Neural progenitor cell (in vitro differentiated cells): ENCODE results near the gene RAD51B.

Experiments used
- CTCF ChIP-seq: fragments of 200-600 bp; sonication (generic); IDR thresholded peaks from 2 replicates; pipeline ENCODE4 v1.5.1; 2017; ENCODE audit warnings: antibody characterized with exemption, mild to moderate bottlenecking
- EZH2phosphoT487 ChIP-seq: fragments of 200-600 bp; sonication (generic); IDR thresholded peaks from 2 replicates; pipeline ENCODE4 v1.6.1; 2017; ENCODE audit warnings: antibody characterized with exemption

GRCh38 chr14:68550338-68550715 is 730.7 kb downstream of the RAD51B start:
- TF ChIP-seq CTCF (no peak), EZH2phosphoT487 (no peak)
